ENCODE data around the gene CTRL. TPM values are rescaled to one million over a fixed set of nuclear protein-coding genes. Genes with fewer than 3 reads are reported as not detected.

The CTRL gene
- polyA plus RNA-seq, 1 of the 3 experiments (the other 2 are of a cell fraction) = 1.9 TPM

GRCh38 chr16:67928147-67928546 is 3.5 kb downstream of the CTRL start (continued):
- TF ChIP-seq MXI1 (IDR thresholded peaks at IDR 0.05; ENCODE audit: low read depth, low read length) (no peak), SIN3A (IDR thresholded peaks at IDR 0.05; ENCODE audit: borderline replicate concordance, low read depth, low read length) (no peak), POLR2AphosphoS5 (IDR thresholded peaks at IDR 0.05; ENCODE audit: low read depth, low read length) (no peak)

GRCh38 chr16:67927131-67927941 is 4.3 kb downstream of the CTRL start:
- POLR2A ChIA-PET = interaction anchor here (1.3 kb wide), 1 partner anchor 43 kb away, joined by 5 read pairs; the partner anchor contains the start of gene NRN1L

More at GRCh38 chr16:67927131-67927941, 4.3 kb downstream of the CTRL start:
- DNase-seq = no peak
- Histone ChIP-seq H4K20me1 (ENCODE audit: insufficient read depth) (peaks cover 13% of the 10 kb centered on the region), H2AFZ (ENCODE audit: low read depth) (no peak overlapping the region), H3K79me2 (ENCODE audit: insufficient read depth) (no peaks in the 10 kb centered on the region), H3F3A (replicated peaks; ENCODE audit: insufficient read depth) (no peaks in the 10 kb centered on the region), H3K36me3 (replicated peaks in 1 of 2; ENCODE audit: control insufficient read depth in 1 of 2, insufficient read depth in 2 of 2, low read length in 1 of 2) (peaks cover 0 to 46% of the 10 kb centered on the region in 2 experiments), H3K4me3 (ENCODE audit: low read depth in 2 of 2, low read length in 1 of 2) (no peak overlapping the region), H3K4me2 (no peak overlapping the region), H3K9ac (no peak overlapping the region), H3K9me2 (no peaks in the 10 kb centered on the region), H3K9me3 (no peaks in the 10 kb centered on the region), H3K27me3 (ENCODE audit: insufficient read depth) (no peaks in the 10 kb centered on the region), H3K4me1 (ENCODE audit: control insufficient read depth in 1 of 2, insufficient read depth in 2 of 2, low read depth in 1 of 2, low read length in 1 of 2) (peaks cover 0 to 12% of the 10 kb centered on the region in 2 experiments; a peak in 1 of 4 replicates), H3K27ac (ENCODE audit: low read depth in 2 of 2, low read length in 1 of 2) (no peak overlapping the region)
- WGBS (ENCODE audit: low lambda C conversion rate) = 94% methylated on average over 20 of the region's 22 CpGs
- CTCF ChIA-PET = interaction anchor here (1.0 to 28.1 kb wide), 11 partner anchors 9 to 264 kb away, joined by 3 to 564 read pairs (median 8); partner anchors contain the start of genes EDC4, NRN1L and PSKH1
- no peak for TF ChIP-seq JUND (IDR thresholded peaks at IDR 0.05)
- TF ChIP-seq CHD2 (IDR thresholded peaks at IDR 0.05; ENCODE audit: low read length, partially characterized antibody) = no peak
- no peak for TF ChIP-seq CTCF (IDR thresholded peaks at IDR 0.05)
- TF ChIP-seq ZBTB33 (IDR thresholded peaks at IDR 0.05; ENCODE audit: borderline replicate concordance, low read depth) = no peak
- TF ChIP-seq MAX (IDR thresholded peaks at IDR 0.05; ENCODE audit: low read depth) = no peak
- TF ChIP-seq USF2 (IDR thresholded peaks at IDR 0.05; ENCODE audit: borderline replicate concordance, low read depth, low read length) = no peak
- TF ChIP-seq YY1 (IDR thresholded peaks at IDR 0.05; ENCODE audit: low read depth) = no peak

Measured in SK-N-SH (cell line).